ENCODE results near the gene REV3L.
"Not testable (repeated sequence)": the region's sequence is repeated elsewhere in the genome, so short reads cannot be mapped to it uniquely, and the experiment has no call there.

REV3L gene

DNA sequence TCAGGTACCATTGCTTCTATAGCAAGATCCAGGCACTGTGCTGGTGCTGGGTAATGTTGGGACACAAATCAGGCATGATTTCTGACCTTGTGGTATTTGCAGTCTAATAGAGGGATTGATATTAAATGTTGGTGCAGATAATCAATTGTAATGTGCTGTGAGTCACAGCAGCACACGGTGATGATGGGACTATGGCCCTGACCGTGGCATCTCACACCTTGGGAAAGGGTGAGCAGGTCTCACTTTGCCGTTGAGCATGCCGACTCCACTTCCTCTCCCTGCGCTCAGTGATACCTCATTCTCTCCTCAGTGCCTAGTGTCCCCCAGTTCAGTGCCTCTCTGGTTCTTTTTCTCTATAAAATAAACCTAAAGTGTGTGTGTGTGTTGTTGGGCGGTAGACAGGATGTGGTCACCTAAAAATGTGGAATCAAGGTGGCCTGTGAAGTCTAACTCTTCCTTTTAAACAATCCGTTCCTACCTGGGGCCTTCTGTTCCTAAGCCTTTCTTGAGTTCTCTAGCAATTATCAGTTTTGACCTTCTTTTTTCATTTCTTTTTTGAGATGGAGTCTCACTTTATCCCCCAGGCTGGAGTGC is 188.5 kb downstream of the REV3L start:
- no peak for DNase-seq

- no peak for DNase-seq
Observed at GRCh38 chr6:111291336-111292259, 191.4 kb downstream of the REV3L start.

GRCh38 chr6:111290689-111291335 is 192.2 kb downstream of the REV3L start:
- DNase-seq, result not testable (repeated sequence)

- not testable (repeated sequence) for DNase-seq
Observed at GRCh38 chr6:111284356-111284755, 198.7 kb downstream of the REV3L start.

- DNase-seq, result no peak
Observed at GRCh38 chr6:111283707-111284106, 199.3 kb downstream of the REV3L start.

DNA sequence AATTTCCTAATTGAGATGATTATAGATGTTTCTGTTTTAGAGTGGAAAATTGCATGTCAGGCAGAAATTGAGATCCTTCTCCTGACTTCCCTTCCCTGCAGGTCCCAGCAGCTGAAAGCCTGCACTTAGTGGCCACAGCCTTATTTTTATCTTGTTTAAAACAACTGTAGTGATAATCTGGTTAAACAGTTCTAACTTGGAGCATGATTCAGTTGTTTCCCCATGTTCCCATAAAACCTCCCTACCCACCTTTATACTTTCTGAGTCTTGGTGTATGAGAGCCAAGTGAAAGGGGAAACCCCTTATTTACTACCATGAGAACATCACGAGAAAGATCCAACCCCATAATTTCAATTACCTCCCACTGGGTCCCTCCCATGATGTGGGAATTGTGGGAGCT is 200.5 kb downstream of the REV3L start:
- no peak for DNase-seq

DNA sequence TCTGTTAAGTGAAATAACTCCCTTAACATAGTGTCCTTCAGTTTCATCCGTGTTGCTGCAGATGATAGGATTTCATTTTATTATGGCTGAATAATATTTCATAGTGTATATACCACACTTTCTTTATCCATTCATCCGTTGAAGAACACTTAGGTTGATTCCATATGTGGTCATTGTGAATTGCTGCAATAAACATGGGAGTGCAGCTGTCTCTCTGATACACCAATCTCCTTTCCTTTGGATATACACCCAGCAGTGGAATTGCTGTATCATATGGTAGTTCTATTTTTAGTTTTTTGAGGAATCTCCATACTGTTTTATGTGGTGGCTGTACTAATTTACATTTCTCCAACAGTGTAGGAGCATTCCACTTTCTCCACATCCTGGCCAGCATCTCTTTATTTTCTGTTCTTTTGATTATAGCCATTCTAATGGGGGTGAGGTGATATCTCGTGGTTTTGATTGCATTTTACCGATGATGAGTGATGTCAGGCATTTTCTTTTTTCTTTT is 202.5 kb downstream of the REV3L start:
- no peak for DNase-seq

GRCh38 chr6:111278731-111279130 is 204.3 kb downstream of the REV3L start:
- DNase-seq, result no peak

DNA sequence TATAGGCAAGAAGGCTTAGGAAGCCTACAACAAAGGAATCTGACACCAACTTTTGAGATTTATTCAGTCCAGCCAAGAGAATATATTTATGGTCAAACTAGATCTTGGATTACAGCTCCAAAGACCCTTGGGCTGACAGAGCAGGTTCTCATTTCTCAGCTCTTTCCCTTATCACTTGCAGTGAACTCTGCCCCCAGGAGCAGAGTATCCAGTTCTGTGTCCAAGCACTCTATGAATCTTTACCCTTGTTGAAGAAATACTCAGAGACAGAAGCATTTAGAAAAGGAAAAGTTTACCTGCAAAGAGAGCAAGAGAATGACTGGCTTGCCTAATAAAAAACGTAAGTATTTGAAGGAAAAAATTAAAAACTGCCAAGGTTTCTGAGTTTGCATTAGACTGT is 205.2 kb downstream of the REV3L start:
- no peak for DNase-seq

GRCh38 chr6:111276736-111277135 is 206.3 kb downstream of the REV3L start:
- DNase-seq, result no peak

DNA sequence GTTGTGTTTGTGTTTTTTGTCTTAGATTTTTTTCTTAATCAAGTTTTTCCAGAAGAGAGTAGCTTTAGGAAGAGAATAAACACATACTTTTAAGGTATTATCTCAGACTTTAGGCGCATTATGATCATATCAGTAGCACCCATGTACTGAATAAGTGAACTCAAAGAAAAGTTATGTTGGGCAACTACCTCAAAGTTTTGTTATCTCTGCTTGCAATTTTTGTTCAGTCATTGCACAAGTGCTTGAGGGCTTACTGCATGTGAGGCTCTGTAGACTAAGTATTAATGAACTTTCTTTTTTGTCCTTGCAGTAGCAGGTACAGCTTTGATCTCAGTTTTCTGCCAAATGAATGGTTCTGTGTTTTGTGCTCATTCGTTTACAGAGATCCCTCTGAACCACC is 206.7 kb downstream of the REV3L start:
- DNase-seq, result no peak

DNA sequence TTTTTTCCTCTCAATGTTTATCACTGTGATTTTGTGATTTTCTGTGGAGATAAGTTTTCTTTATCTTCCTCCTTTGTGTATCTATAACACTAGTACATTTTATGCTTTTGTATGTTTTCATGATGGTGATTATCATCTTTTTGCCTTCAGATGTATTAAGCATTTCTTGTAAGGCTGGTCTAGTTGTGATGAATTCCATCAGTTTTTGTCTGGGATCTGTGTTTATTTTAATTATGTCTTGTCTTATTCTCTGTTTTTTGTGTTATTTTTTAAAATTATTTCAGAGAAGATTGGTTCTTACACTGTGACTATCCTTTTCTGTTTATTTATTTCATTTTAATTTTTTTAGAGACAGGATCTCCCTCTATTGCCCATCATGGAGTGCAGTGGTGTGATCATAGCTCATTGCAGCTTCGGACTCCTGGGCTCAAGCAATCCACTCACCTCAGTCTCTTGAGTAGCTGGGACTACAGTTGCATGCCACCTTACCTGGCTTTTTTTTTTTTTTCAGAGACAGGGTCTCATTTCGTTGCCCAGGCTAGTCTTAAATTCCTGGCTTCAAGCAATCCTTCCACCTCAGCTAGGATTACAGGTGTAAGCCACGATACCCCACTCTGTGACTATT is 208.3 kb downstream of the REV3L start:
- DNase-seq, result peak; percentile 9

GRCh38 chr6:111270121-111270520 is 212.9 kb downstream of the REV3L start:
- no peak for DNase-seq

- DNase-seq, result peak; percentile 6
Observed at GRCh38 chr6:111269401-111269970, 213.5 kb downstream of the REV3L start.

GRCh38 chr6:111267764-111268333 is 215.2 kb downstream of the REV3L start:
- no peak for DNase-seq

GRCh38 chr6:111266276-111266675 is 216.7 kb downstream of the REV3L start:
- no peak for DNase-seq

DNA sequence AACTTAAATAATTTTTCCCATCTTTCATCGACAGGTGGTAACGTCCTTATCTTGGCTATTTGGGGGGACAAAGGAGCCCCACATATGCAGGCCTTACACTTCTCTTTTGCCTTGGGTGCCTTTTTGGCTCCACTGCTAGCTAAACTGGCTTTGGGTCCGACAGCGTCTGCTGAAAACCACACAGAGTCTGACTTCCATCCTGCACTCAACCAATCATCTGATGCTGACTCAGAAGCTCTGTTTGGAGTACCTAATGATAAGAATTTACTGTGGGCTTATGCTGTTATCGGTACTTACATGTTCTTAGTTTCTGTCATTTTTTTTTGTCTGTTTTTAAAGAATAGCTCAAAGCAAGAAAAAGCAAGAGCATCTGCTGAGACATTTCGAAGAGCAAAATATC is 217.2 kb downstream of the REV3L start:
- DNase-seq, result no peak

DNA sequence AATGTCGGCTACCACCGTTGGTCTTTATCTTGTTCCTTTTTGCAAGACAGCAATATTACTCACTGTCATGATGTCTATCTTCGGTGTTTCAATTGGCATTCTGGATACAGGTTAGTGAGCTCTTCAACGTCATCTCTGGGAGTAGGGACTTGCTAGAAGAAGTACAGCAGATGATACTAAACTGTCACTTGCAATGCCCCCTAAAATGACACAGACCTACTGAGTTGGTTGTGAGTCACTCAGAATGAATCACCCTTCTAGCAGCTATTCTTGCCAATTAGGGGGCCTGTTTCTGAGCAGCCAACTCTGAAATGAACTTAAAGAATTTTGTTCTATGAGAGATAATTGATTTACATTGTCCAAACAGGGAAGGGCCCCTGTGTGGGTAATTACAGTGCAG is 219.2 kb downstream of the REV3L start:
- no peak for DNase-seq

DNA sequence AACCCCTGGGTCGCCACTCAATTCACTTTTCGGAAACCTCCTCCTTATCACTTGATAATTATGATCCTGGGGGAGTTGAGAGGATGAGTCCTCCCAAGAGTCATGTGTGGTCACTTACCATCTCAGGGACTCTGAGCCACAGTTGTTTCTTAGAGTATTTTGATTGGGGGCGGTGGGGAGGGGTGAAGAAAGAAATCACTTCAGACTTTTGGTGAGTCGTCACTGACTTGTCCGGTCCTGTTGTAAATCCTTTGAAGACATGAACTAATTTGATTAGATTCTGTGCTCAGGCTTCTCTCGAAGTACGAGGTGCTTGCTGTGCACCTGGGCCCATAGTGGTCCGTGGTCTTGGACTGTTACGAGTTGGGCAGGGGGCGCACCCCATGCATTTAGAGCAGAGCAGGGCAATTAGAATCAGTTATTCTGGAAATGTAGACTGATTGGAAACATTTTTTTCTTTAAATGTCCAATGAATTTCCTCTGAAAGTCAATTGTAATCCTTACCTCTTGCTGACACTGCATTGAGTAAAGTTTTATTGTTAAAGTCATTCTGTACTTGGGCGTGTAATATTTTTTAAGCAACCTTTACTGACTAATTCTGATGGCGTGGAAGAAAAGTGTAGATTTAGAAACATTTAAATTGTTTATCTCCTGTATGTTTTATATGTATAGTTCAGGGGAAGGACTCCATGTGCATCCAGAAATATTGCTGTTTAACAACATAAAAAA is 222.3 kb downstream of the REV3L start:
- no peak for DNase-seq

DNA sequence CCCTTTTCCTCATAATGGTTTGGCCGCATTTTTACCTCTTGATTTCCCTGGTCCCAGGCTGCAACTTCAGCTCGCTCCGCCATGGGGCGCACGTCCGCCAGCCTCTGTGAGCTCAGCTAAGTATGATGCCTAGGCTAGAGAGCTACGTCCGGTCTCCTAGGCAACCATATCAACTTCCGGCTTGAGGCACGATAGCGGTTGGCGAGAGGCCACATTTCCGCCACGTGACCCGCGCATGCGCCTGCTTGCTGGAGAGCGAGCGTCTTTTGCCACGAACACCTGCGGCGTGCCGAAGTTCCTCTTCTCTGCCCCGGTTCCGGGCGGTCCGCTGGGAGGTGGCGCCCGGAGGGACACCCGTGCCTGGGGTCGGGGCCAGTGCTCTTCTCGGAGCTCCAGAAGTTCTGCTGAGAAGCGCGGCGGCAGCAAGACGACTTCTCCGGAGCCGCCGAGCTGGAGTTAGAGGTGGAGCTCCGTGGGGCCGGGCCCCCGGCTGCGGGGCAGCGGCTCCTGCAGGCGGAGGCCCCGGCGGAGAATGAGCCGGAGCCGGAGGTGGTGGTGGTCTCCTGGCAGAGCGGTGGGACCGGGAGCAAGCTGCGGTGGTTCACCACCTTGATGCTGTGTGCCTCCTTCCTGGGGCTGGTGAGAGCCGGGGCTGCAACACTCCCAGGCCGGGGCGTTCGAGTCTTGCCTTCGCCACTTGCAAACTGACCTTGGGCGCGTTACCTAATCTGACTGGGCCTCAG is 223.8 kb downstream of the REV3L start:
- peak; percentile 99 for DNase-seq

- DNase-seq, result no peak
Observed at GRCh38 chr6:111258615-111259088, 224.4 kb downstream of the REV3L start.

Measured in NCI-H2171 treated with DMSO at 0.1 percent for 48 hours (cell line).